Endothelial cell of hepatic sinusoid (primary cell): ENCODE measurements around the gene ARSI.

Experiments
- in situ Hi-C: cut with HindIII; loops from 2 replicates; pipeline ENCODE4 v1.10.0; 2017; ENCODE audit warnings: low sequenced_read_pairs

The ARSI gene

DNA sequence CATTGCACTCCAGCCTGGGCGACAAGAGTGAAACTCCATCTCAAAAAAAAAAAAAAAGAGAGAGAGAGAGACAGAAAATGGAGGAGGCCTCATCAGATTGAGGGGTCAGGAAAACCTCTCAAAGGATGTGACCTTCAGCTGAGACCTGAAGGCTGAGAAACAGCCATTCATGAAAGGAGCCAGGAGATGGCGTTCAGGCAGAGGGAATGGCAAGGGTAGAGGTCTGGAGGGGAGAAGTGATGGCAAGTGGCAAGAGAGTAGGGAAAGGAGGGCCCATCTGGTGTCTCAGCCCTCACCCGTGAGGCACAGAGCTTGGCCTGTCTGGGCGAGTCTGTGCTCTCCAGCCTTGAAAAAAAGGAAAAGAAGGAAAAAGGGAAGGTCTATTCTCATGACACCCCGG is 30.2 kb downstream of the ARSI start:
- in situ Hi-C loops = loop anchor here (5.0 kb wide), 4 partner anchors 40 to 250 kb away; partner anchors contain the start of gene SLC6A7

DNA sequence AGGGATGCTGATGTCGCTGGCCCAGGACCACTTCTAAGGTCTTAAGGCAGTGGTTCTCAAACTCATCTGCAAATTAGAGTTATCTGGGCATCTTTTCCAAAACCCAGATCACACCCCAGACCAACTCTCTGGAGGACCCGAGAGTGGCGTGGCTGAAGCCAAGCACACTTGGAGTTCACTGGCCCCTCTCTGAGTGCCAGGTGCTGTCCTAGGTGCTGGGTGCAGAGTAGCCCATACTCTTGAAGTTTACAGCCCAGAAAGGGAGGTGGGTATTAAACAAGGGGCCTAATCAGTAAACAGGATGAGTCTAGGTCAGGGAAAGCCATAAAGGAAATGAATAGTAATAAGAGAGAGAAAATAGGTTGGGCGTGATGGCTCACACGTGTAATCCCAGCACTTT is 30.8 kb downstream of the ARSI start:
- in situ Hi-C loops = loop anchor here (5.0 kb wide), 4 partner anchors 40 to 250 kb away; partner anchors contain the start of gene SLC6A7

DNA sequence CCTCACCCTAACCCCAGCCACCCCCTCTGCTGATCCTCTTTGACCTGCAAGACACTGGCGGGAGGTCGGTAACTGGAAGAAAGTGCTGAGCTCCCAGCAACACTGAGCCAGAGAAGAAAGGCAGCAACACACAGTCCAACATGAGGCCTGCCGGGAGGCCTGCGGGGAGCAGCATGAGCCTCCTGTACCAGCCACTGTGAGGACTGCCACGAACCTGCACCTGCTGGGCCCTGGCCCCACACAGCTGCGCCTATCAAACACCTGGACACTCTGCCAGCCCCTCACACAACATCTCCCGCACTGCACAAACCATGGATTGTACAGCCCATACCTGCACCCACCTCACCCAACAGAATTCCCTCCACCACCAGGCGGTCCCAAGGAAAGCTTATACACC is 31.4 kb downstream of the ARSI start:
- in situ Hi-C loops = loop anchor here (5.0 kb wide), 4 partner anchors 39 to 249 kb away; partner anchors contain the start of gene SLC6A7

DNA sequence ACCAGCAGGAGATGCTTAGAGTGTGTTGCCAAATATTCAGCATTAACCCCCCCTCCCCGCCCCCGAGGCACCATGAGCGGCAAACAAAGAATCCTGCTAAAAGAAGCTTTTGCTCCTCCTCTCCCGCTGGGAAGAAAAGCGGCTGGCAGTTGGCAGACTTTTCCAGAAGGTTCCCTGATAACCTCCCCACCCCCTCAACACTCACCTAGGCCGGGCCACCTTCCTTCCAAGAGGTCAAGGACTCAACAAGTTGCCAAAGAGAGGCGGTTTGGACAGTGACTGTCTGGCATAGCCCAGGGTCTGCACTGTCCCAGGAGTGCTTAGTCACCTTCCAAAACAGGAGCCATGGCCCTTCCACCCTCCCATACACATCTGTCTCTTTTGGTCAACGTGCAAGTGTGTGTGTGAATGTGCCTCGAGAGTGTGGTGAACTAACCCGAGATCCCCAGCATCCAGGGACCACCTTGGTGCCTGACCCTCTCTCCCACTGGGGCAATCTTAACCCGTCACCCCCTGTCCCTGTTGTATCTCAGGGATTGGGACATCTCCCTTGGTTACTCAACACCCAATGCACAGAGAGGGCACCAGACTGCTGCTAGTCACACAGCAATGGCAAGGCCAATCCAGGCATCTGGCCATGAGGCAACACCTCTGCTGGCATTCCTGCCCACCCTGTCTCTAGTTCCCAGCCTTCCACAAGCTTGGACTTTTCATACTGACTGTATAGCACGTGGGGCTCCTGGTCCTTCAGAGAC is 32.0 kb downstream of the ARSI start:
- in situ Hi-C loops = loop anchor here (5.0 kb wide), 4 partner anchors 38 to 248 kb away; partner anchors contain the start of gene SLC6A7

DNA sequence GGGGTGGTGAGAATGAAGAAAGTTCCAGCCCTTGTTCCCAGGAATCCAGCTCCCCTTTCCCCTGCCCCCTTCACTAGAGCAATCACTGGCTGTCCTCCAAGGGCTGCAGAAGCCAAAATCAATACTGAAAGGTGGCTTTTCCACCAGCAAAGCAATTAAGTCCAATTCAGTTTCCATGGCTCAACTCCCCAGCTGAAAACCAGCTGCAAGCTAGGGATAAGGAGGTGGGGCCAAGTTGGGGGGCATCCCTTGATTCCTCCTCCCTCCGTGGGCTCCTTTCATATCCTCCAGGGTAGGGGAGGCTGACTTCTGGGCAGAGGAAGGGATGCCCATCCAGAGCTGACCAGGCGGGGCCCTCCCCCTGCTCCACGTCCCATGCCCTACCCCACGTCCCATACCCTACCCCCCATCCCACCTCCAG is 35.8 kb downstream of the ARSI start:
- in situ Hi-C loops = no loop called here

DNA sequence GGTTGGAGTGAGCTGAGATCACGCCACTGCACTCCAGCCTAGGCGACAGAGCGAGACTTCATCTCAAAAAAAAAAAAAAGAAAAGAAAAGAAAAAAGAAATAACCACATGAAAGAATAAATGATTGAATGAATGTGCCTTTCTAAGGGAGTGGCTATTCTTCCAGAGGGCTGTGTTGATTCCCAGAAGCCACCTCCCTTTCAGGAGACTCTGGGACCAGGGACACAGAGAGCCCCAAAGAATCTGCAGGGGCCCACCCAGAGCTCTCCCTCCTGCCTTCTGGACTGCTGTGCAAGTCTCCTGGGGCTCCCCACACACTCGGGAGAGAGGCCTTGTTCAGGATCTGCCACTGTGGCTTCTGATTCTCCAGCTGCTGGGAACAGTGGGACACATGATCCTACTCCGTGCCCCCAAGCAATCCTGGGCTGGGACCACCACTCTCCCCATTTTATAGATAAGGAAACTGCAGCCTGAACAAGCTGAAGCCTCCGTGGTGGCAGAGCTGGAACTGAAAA is 36.8 kb downstream of the ARSI start:
- in situ Hi-C loops = no loop called here

DNA sequence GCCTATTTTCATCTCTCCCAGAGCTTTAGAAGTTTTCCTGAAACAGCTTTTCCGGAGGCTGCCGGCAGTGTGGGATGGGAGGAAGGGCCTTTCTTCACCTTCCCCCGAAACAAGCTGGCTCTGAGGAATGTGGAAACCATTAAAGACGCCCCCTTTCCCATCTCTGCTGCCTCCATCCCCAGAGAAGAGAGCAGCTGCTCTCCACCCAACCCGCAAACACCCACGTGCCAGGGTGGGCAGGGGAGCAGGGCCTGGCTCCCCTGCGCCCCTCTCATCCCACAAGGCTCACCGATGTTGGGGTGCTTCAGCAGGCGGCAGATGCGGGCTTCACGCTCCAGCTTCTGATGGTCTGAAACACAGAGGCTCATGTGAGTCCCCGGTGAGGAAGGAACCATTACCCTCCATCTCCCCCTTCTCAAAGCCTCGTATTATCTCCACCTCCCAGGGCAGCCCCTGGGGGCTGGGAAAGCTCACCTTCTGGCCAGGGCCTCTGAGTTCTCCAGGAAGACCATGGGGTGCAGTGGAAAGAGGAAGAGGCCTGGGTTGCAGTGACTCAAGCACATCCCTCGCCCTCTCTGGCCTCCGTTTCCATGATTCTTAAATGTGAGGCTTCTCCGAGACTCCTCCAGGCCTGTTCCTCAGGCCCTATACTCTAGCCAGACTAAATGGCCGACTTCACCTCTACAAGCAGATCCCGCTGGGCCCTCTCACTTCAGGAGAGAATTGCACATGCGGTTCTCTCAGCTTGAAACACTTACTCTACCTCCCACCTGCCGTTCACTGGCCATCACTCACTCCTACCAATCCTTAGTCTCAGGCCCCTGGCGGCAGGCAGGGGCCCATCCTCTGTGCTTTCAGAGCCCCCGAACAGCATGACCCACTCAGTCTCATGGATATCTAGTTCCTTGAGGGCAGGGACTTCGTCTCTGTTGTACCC is 37.8 kb downstream of the ARSI start:
- in situ Hi-C loops = no loop called here

DNA sequence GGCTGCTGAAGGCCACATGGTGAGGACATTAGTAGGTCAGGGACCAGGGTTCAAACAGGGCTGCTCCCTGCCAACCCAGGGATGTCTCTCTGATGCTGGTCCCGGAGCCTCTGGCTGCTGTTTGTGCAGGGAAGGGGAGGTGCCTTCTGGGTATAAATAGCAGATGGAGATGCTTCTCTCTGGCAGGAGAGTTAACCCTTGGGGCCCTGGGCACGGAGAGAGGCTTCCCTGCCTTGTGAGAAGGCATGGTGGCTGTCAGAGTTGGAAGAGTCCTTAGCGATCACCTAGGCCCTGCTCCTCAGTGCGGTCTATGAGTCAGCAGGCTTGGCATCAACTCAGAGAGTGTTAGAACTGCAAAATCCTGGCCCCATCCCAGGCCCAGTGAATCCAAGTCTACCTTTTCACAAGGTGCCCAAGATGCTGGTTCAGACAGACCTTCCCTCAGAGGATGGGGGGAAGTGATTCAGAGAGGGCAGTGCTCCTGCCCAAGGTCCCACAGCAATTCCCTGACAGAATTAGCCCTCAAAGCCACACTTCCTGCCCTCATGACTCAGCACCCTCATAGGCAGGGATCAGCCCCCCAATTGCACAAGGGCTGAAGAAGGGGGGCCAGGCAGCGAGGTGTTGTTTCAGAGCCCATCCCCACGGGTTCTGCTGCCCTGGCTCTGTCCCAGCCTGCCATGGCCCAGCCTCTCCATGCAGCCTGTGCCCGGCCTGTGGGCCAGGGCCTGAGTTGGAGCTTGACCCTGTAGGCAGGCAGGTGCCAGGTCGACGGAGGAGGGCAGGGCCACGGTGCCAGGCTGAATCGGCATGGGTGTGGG is 38.7 kb downstream of the ARSI start:
- in situ Hi-C loops = no loop called here

DNA sequence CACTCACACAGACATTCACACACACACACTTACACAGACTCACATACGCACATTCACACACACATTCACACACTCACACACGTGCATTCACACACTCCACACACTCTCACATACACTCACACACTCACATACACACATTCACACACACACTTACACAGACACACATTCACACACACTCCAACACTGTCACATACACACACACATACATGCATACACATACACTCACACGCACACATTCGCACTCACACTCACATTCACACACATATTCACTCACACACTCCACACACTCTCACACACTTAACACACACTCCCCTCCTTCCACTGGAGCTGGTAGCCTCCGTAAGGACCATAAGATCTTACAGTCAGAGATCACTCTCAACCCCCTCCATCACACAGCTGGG is 39.3 kb downstream of the ARSI start:
- in situ Hi-C loops = no loop called here

DNA sequence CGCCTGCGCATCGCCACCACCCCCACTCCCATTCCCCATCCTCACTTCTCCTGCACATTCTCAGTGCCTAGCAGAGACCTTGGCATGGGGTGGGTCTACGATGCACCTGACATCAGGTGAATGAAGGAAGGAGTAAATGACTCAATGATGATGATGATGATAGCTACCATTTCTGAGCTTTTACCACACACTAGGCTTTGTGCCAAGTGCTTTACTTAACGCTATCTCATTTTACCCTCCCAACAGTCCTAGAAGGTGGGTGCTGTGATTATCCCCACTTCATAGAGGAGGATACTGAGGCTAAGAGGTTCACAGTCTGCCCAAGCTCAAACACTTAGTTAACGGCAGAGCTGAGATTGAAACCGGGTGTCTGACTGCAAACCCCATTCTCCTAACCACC is 40.2 kb downstream of the ARSI start:
- in situ Hi-C loops = no loop called here

DNA sequence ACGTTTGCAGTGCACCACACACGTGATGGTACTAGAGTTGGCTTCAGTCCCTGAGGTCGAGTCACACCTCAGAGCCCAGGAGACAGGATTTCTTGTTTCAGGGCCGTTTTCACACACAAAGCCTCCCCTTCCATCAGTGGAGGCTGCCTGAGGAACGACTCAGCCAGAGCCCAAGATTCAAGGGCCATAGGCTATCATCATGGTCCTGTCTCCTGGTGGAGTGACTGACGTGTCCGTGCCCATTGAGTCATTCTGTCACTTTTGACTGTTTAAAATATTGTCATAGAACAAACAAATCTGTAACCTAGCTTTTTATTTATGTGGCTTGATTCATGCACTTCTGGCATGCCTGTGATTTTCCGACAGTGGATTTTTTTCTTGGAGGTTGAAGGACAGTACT is 41.5 kb downstream of the ARSI start:
- in situ Hi-C loops = no loop called here

DNA sequence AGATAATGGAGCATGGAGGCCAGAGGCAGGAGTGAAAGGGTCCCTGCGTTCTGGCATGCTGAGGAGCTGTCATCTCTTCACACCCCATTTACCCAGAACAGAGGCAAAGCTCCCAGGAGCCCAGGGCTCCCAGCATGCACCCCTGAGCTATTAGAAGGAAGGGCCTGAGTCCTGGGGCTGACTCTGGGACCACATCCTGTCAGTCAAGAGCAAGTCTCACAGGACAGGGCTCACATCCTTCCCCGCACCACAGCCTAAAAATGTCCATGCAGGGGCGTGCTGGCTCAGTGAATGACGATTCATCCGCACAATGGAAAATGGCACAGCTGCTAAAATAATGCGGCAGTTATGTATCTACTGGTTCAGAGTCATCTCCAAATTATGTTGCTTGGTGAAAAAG is 44.6 kb downstream of the ARSI start:
- in situ Hi-C loops = no loop called here

DNA sequence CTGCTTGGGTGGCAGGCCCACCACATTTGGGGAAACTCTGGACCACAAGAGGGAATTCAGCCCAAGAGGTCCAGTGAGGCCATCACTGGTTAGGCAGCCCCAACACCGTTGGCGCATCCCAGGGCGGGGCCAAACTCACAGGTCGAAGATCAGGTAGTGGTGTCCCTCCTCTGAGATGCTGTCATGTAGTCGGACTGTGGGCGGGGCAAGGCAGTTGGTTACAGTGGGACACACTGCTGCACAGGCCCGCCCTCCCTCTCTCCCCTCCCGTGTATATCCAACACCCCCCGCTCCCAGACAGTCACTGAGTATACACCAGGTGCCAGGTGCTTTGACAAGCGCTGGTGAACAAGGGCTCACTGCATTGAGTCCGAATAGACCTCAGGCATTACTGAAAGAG is 45.3 kb downstream of the ARSI start:
- in situ Hi-C loops = no loop called here

DNA sequence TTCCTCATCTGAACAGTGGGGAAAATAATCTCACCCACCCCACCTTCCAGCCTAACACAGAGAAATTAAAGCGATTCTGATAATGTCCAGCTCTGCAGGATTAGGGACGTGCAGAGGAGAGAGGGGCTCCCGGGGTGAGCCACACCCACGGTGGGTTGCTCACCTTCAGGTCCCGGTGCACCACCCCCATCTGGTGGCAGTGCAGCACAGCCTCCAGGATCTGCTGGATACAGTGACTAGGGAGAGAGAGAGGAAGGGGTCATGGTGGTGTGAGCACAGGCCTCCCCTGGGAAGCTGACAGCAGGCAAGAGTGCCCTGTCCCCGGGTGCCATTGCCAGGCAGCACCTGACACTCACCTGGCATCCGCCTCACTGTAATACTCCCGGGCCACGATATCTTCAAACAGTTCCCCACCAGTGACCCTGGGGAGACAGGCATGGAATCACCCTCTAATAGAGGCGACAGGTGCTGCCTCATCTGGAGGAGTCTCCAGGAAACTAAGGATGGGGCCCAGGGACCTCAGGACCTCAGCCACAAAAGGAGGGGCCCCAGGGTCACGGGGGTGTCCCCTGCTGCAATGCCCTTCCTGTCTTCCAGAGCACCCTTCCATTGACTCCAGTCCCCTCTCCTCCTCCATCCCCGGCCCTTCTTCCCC is 46.2 kb downstream of the ARSI start:
- in situ Hi-C loops = no loop called here

DNA sequence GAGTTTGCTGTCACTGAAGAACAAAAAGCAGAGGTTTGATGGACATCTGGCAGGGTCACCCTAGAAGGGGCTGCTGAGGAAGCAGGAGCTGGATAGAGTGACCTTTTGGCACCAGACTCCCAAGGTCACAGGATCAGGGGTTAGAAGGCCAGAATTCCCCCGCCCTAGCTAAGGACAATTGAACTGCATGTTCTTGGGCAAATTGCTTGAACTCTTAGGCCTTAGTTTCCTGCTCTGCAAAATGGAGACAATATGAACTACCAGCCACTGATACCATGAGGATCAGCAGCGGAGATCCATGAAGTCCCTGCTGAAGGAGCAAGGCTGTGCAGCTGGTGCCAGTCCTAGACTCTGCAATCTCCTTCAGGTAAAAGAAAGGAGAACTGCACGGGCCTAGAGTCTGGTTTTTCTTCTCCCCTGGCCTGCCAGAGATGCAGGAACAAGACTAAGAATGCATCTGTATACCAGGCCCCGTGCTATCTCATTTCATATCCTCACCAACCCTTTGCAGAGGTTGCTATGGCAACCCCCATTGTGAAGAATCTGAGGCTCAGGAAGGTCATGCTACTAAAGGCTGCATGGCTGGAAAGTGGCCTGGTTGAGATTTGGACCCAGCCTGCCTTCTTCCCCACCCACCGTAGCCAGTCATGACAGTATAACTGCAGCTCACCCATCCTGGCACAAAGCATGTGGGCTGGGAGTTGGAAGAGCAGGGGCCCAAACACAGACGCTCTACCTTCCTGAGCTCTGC is 46.9 kb downstream of the ARSI start:
- in situ Hi-C loops = no loop called here

DNA sequence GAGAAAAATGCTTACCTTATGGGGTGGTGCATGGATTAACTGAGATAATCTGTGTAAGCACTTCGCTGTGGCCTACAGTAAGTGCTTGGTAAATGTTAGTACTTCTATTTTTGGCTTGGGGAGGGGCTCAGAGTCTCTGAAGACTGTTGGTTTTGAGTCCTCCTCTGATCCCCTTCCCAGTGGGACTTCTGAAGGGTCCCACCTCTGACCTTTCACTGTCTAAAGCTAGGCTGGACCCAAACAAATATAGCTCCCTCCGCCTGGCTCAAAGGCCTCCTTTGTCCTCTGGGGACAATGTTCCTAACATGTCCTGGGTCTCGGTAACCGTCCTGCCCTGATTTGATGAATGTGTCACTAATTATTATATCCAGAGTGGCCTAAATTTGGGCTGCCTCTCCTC is 47.9 kb downstream of the ARSI start:
- in situ Hi-C loops = no loop called here

DNA sequence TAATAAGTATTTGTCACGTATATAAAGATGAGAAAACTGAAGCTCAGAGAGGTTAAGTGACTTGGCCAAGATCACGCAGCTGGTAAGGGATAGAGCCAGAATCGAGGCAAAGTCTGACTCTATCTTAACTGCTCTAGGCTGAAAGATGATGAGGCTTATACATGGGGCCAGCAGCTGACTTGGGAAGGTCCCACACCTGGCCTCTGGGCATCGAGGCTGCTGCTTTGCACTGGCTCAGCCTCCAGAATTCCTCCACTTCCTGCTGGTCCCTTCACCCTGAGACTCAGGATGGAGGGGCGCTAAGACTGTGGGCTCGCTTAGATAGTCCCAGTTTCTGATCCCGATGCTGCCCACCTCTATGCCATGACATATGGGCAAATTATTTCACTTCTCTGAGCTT is 48.3 kb downstream of the ARSI start:
- in situ Hi-C loops = no loop called here

DNA sequence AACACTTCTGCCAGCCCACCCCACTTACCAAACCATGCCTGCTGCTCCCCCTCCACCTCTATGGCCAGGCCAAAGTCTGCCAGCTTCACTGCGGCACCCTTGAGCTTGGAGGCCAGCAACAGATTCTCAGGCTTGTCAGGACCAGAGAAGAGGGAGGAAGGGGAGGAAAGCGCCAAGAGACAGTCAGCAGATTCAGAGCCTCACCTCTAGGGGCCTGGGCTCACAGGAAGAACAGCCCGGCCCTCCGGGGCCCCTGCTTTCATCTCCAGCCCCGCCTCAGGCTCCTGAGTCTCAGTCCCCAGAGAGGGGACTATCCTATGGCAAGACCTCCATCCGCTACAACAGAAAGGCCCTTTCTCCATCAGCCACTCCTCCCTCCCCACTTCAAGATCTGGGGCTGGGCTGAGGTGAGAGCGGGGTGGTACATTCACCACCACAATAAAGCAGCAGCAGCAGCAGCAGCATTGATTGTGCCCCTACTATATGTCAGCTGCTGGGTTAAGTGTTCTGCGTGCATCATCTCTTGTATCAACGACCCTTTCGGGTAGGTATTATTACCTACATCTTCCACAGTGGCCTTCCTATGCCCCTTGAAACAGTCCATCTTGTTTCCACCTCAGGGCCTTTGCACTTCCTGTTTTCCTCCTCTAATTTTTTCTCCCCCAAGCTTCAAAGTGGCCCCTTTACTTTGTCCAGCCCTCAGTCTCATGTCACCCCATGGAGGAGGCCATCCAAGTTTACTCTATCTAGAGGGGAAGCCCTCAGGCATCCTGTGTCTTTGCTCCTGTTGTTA is 49.1 kb downstream of the ARSI start:
- in situ Hi-C loops = no loop called here

DNA sequence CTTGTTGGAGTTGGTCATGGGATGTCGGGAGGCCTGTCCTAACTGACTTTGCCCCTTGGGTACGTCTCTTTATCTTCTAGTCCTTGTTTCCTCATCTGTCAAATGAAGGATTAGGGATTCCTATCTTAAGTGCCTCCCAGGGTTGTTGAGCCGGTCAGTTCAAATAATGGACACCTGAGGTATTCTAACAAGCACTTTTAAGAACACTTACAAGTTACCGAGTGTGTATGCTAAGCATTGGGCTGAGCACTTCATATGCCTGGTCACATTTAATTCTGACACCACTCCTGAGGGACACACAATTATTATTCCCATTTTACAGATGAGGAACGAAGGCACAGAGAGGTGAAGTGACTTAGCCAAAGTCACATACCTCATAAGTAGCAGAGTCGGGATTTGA is 50.2 kb downstream of the ARSI start:
- in situ Hi-C loops = no loop called here
